ENCODE measurements around the gene MGAT4C.

MGAT4C gene

DNA sequence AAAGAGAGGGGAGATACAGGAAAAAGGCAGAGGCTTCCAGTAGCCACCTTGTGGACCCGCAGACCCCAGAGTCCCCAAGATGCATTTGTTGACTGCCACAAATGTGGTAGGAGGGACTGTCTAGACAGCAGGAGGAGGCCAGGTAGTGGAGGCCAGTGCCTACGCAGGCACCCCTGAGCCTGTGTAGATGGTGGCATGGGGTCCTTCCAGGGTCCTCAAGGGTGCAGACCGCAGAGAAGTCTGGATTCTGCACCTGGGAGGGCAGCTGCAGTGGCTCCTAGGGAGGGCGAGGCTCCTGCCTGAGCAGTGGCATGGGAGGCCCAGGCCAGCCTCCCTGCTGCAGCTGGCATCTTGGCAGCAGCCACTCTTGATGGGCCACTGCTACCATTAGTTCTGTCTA lies 262.4 kb downstream of the MGAT4C start:
- TF ChIP-seq, protein P1, sequence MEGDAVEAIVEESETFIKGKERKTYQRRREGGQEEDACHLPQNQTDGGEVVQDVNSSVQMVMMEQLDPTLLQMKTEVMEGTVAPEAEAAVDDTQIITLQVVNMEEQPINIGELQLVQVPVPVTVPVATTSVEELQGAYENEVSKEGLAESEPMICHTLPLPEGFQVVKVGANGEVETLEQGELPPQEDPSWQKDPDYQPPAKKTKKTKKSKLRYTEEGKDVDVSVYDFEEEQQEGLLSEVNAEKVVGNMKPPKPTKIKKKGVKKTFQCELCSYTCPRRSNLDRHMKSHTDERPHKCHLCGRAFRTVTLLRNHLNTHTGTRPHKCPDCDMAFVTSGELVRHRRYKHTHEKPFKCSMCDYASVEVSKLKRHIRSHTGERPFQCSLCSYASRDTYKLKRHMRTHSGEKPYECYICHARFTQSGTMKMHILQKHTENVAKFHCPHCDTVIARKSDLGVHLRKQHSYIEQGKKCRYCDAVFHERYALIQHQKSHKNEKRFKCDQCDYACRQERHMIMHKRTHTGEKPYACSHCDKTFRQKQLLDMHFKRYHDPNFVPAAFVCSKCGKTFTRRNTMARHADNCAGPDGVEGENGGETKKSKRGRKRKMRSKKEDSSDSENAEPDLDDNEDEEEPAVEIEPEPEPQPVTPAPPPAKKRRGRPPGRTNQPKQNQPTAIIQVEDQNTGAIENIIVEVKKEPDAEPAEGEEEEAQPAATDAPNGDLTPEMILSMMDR (IDR thresholded peaks at IDR 0.05; ENCODE audit: extremely low read depth, missing control alignments), result no peak

DNA sequence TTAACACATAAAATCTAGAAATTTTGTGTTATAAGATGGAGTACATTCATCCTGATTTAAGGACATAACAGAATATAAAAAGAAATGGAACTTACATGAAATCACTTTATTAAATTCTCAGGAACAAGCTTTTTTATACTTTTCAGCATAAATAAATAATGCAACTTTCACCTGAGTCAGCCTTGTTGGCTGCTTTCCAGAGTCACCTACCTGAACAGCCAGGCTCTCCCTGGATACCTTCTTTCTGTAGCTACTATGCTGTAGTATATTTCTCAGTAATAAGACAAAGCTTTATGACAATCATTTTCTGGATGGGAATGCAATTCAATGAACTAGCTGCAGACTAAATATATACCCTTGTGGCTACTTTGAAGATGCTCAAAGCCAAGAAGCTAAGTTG lies 270.2 kb downstream of the MGAT4C start:
- TF ChIP-seq, protein P1 (IDR thresholded peaks at IDR 0.05; ENCODE audit: extremely low read depth, missing control alignments), result no peak
- DNase-seq (ENCODE audit: low spot score), result no peak

More for the DNA sequence above, 262.4 kb downstream of the MGAT4C start:
- DNase-seq (ENCODE audit: low spot score), result no peak

DNA sequence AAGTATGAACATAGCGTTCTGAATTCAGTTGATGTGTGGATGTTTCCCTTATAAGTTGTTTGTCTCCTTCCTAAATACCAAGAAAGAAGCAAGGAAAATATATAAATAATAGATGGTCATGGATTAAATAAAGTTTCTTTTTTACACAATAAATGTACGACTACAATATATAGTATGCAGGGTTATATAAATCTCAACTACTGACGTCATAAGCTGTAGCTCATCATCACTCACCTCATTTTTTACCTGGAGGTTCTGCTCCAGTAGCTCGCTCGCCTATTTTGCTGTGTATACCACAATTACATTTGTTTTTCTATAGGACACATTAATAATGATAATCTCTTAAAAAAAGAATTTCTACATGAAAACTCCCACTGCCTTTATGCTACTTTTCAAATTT lies 272.6 kb downstream of the MGAT4C start:
- no peak for DNase-seq (ENCODE audit: low spot score)

DNA sequence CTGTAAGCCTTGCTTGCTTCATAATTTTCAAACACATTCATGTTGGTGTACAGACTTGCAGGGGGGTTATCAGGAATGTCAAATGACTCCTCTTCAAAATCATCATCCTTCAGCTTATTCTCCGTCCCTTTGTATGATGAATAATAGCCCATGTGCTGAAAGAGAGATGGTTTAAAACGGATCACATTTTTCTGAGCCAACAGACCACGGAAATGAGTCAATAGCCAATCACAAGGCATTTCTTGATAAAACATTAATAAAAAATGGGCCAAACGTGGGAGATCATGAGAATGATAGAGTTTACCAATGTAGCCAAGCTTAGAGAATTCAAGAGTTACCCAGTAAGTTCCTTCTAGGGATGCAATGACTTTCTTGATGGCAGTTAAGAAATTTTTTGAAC lies 276.6 kb downstream of the MGAT4C start:
- DNase-seq (ENCODE audit: low spot score), result no peak
- TF ChIP-seq, protein P1 (IDR thresholded peaks at IDR 0.05; ENCODE audit: extremely low read depth, missing control alignments), result no peak

More for the DNA sequence above, 272.6 kb downstream of the MGAT4C start:
- TF ChIP-seq, protein P1 (IDR thresholded peaks at IDR 0.05; ENCODE audit: extremely low read depth, missing control alignments), result no peak

DNA sequence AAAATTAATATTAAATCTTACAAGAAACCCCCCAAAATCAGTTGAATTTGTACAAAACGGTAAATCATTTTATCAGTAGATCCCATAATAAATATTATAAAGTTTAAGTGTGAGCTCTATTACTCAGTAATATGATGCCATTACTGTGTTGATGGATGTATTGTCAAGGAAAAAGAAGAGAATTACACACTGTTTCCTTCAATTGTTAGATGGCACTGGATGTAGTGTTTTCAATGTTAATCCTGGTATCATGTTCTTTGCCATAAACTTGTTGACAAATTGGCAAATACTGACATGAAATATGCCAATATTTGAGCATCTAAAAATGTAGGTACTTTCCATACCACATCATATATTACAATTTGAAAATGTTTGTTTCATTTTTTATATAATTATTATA lies 280.5 kb downstream of the MGAT4C start:
- DNase-seq (ENCODE audit: low spot score), result no peak
- TF ChIP-seq, protein P1 (IDR thresholded peaks at IDR 0.05; ENCODE audit: extremely low read depth, missing control alignments), result no peak

DNA sequence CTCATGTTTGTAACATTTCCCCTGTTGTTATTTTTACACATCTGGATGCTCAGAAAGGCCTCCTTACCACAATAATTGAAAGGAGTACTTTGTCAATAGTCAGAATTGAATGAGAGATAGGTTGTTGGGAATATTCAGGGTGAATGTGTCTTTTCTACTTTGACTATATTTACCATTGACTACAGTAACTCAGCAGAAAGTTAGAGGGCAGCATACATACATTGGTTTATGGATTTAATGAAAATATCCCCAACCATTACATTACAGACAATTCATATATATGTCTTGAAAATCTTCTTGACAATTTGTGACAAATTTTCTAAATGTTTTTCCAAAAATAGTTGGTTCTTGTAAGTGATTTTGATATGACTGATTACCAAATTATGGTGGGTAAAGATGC lies 284.4 kb downstream of the MGAT4C start:
- TF ChIP-seq, protein P1 (IDR thresholded peaks at IDR 0.05; ENCODE audit: extremely low read depth, missing control alignments), result no peak
- no peak for DNase-seq (ENCODE audit: low spot score)

DNA sequence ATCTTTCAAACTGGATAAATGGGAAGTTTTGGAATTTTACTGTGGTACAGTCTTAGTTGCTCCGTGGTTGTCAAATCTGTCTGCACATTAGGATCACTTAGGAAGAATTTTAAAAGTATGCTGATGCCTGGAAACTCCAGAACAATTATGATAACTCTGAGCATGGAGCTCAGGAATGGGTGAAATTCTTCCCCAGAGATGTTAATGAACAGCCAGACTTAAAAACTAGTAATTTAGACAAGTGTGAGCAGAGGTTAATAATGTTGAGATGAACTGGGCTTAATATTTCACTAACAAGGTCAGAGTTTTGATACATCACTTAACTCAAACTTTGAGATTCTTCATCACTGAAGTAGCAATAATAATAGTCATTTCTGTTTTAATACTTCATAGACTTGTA lies 287.6 kb downstream of the MGAT4C start:
- DNase-seq (ENCODE audit: low spot score), result no peak
- TF ChIP-seq, protein P1 (IDR thresholded peaks at IDR 0.05; ENCODE audit: extremely low read depth, missing control alignments), result no peak
